GM06990 (cell line): ENCODE results near the gene NSRP1.

Experiments
- DNase-seq: peaks from one replicate; pipeline ENCODE4 v3.0.0-alpha.2; 2011; ENCODE audit not compliant: insufficient read length; ENCODE audit errors: extremely low read depth
- H3K27me3 ChIP-seq: replicated peaks from 2 replicates; pipeline ENCODE4 v1.6.0; 2011; ENCODE audit warnings: low read length; ENCODE audit not compliant: control insufficient read depth, insufficient read depth
- H3K36me3 ChIP-seq: 2 replicates; pipeline ENCODE4 v1.5.1; 2011; ENCODE audit warnings: low read length; ENCODE audit not compliant: control insufficient read depth, insufficient read depth
- H3K4me3 ChIP-seq: replicated peaks from 2 replicates; pipeline ENCODE4 v1.5.1; 2011; ENCODE audit warnings: low read depth, mild to moderate bottlenecking, control low read depth, low read length
- CTCF ChIP-seq: IDR thresholded peaks from 2 replicates; pipeline ENCODE4 v1.5.1; 2011; ENCODE audit warnings: low read length, control low read depth, mild to moderate bottlenecking, inconsistent platforms; ENCODE audit not compliant: insufficient read depth, poor library complexity, severe bottlenecking

Gene NSRP1

GRCh38 chr17:30170415-30170987 lies 53.9 kb downstream of the NSRP1 start:
- Histone ChIP-seq H3K36me3 (no peaks in the 10 kb centered on the region; the same call in 1 of the 2 replicates), H3K4me3 (no peak overlapping the region), H3K27me3 (no peaks in the 10 kb centered on the region)
- DNase-seq: no peak
- TF ChIP-seq CTCF: no peak

GRCh38 chr17:30172560-30172959 lies 55.9 kb downstream of the NSRP1 start:
- H3K36me3 ChIP-seq: no peaks in the 10 kb centered on the region; the same call in 1 of the 2 replicates
- no peak overlapping the region for H3K4me3 ChIP-seq
- H3K27me3 ChIP-seq: no peaks in the 10 kb centered on the region
- TF ChIP-seq CTCF: no peak
- DNase-seq: no peak

GRCh38 chr17:30173649-30174048 lies 57.0 kb downstream of the NSRP1 start:
- no peaks in the 10 kb centered on the region for H3K27me3 ChIP-seq
- peak; percentile 57 for DNase-seq
- TF ChIP-seq CTCF: no peak
- H3K4me3 ChIP-seq: no peak overlapping the region
- H3K36me3 ChIP-seq: no peaks in the 10 kb centered on the region; the same call in 1 of the 2 replicates

- no peak overlapping the region for H3K4me3 ChIP-seq
- no peak for DNase-seq
- no peaks in the 10 kb centered on the region for H3K27me3 ChIP-seq
- TF ChIP-seq CTCF: no peak
- no peaks in the 10 kb centered on the region; the same call in none of the 2 replicates for H3K36me3 ChIP-seq
Measured at GRCh38 chr17:30174556-30174955, 57.9 kb downstream of the NSRP1 start.

GRCh38 chr17:30176855-30177254 lies 60.2 kb downstream of the NSRP1 start:
- Histone ChIP-seq H3K27me3 (no peaks in the 10 kb centered on the region), H3K36me3 (peaks cover 4% of the 10 kb centered on the region), H3K4me3 (no peak overlapping the region)
- no peak for DNase-seq
- no peak for TF ChIP-seq CTCF

- no peak for DNase-seq
- no peaks in the 10 kb centered on the region for H3K27me3 ChIP-seq
- peaks cover 4% of the 10 kb centered on the region for H3K36me3 ChIP-seq
Measured at GRCh38 chr17:30186761-30187160, 70.1 kb downstream of the NSRP1 start.

More at GRCh38 chr17:30186761-30187160, 70.1 kb downstream of the NSRP1 start:
- no peak for TF ChIP-seq CTCF
- H3K4me3 ChIP-seq: no peak overlapping the region
